Epithelial cell of prostate (primary cell): ENCODE measurements around the gene CSK.

Source experiments
- DNase-seq: peaks from one replicate; pipeline ENCODE4 v3.0.0-alpha.2; 2011; ENCODE audit warnings: low read depth, low spot score
- H3K27ac ChIP-seq: fragments of 450-650 bp; 2 replicates; pipeline ENCODE4 v1.5.1; 2017; ENCODE audit warnings: mild to moderate bottlenecking

The CSK gene

DNA sequence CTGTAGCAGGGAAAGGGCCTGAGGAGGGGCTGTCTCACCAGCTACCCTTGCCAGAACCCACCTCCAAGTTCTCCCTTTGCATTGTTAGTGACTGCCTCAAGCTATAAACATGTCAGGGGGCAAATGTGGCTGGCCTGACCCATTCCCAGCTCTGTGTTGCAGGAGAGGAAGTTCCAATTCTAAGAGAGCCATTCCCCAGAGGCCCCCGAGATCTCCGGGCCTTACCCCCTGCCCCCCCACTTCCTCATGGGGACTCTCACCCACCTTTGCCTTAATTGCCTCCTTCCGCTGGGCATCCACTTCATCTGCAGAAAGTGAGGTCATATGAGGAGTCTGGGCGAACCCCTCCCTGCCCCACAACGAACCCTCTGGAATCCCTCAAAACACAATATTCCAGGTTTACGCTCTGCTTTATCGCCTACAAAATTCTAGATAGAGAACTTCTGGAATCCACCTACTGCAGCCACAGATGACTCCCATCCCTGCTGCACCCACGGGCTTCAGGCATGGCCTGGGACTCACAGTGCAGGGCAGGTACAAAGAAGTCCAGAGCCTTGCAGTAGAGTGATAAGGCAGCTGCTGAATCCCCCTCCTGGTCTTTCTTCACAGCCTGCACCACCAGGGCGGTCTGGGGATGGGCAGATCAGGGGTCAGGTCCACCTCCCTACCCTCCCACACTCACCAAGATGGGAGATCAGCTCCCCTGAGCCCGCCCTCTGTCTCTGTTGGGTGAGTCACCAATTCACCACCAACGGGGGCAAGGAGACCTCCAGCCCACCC lies 57.1 kb downstream of the CSK start:
- DNase-seq: no peak
- H3K27ac ChIP-seq: no peak overlapping the region

DNA sequence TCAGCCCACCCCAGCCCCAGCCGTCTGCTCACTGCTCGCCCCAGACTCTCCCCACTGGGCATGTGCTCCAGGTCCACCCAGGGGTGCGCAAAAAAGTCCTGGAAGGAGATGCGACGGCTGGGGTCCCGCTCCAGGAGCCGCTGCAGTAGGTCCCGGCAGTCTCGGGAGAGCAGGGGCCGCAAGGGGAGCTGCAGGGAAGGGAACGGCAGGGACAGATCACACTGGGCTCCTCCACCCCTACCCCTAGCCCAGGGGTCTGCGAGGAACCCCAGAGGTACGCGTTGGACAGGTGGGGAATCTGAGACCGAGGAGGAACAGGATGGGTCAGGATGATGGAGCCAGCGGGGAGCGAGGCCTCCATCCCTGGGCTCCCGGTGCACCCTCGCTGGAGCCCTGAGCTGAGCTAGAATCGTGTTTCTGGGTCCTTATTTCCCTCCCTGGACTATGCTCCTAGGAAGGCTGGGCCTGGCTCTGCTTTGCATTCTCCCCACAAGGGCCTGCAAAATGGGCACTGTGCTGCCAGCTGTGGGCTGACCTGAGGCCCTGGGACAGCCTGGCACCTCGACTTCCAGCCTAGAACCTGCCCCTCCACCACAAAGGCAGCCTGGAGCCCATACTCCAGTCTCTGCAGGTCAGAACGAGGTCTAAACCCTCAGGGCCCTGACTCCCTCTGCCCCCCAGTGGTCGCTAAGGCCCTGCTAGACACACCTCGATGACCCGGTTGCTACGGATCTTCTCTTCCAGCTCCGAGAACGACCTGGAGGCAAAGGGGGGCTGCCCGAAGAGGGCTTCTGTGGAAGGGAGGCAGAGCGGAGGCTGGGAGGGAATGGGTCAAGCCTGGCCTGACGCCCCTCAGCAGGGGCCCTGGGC lies 57.9 kb downstream of the CSK start:
- no peak for DNase-seq

DNA sequence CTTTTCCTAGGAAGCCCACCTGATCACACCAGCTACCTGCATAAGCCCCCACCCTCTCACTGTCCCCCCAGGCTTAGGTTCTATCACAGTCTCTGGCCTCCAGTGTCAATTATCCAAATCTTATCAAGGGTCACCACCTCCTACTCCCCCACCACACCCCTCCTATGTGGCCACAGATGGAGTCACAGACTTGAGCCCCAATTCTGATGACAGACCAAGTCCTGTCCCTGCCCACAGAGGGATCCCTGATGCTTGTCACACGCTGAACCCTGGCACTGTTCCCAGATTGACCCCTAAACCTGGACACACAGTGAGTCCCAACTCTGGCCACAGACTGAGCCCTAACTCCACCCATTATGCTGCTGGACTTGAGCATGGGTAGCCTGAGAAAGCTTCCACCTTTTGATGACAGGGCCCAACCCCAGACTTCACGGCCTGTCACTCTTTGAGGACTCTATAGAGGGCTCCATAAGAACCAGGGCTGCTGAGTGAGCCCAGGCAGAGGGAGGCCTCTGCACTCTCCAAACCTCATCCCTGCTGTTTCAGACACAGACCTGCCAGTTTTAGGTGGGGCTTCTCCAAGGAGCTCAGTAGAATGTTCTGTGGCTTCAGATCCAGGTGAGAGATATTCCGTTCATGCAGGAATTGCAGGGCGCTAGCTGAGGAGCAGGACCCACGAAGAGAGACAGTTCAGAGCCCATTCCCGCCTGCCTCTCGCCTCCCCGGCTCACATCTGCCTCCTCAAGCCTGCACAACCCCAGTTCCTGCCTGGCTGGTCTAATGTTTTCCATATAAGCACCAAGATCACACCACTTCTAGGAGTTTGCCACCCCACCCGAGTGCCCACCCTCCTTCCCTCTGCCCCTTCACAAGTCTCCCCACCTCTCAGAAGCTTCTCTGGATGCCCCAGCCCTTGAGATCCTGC lies 59.2 kb downstream of the CSK start:
- DNase-seq: no peak
- H3K27ac ChIP-seq: no peak overlapping the region

More for the DNA sequence above, 57.9 kb downstream of the CSK start:
- no peak overlapping the region for H3K27ac ChIP-seq

DNA sequence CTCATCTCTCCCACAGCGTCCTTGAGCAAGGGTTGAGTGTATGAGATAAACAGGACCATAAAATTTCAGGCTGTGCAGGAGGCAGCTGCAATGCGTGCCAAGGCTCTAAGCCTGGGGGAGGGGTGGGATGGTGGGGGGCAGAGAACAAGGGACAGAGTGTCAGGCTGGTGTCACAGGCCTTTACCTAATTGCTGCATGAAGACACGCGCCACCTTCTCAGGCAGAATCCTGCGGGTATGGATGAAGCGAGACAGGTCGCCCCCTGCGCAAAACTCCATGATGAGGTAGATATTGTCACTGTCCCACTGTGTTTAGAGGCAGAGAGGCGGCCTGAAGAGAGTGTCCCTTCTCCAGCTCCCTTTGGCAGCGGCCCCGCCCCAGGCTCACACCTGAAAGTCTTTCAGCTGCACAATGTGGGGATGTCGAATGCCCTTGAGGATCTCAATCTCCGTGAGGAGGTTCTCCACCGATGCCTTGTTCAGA lies 60.1 kb downstream of the CSK start:
- no peak overlapping the region for H3K27ac ChIP-seq

DNA sequence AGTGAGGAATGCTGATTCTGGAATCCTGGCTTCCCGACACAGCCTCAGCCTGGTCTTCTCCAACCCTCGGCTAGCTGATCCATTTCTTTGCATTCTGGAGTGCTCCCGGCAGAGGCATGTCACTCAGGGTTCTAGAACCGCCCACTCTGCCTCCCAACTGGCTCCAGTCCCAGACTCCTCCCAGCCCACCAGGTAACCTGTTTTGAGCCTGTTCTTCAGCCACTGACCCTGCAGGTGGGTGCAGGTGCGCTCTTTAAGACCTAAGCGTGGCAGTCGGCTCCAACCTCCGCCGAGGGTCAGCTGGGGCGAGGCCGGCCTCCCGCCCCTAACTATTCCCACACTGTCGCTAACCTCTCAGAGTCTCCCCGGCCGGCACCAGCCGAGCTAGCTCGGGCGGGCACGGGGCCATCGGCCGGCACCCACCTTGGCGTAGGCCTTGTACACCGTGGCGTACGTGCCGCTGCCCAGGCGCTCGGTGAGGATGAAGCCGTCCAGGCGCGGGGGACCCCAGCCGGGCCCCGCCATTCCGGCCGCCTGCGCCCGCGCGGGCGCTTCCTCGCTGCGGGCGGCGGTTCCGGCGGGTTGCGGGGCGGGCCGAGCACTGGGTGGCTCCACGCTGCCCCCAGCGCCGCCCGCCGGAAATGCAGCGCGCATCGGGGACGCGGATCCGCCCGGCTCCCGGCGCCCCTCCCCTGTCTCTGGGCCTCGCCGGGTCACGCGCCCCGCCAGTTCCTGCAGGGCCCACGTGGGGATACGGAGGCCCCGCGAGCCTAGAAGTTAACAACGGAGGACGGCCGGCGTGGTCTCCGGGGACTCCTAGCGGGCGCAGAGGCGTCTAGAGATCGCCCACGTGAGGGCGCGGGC lies 60.9 kb downstream of the CSK start, which contains the start of gene ULK3:
ULK3 (minus strand) TSS at position 576 of the 864 bp plus-strand sequence; CDS start at position 525, 51 bp downstream.
- H3K27ac ChIP-seq: peak within 1 kb of the TSS; percentile 63
- DNase-seq: peak; percentile 46

More for the DNA sequence above, 60.1 kb downstream of the CSK start:
- no peak for DNase-seq

DNA sequence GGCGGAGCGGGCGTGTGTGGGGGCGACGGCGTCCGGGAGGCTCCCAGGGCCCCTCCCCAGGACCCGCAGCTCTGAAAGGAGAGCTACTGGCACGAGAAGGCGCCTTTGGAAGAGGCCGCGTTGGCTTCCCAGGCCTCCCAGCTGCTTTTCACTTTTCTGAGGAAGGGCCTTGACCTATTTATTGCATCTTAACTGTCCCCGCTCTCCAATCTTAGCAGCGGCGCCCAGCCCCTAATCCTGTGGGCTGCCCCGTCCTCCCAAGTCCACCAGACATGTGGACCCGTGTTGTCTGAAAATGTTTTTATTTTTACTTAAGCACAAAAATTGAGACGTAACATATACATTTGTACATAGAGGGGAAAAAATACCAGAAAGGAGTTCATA lies 61.6 kb downstream of the CSK start:
- no peak for DNase-seq
- H3K27ac ChIP-seq: peak overlapping the region; percentile 63

DNA sequence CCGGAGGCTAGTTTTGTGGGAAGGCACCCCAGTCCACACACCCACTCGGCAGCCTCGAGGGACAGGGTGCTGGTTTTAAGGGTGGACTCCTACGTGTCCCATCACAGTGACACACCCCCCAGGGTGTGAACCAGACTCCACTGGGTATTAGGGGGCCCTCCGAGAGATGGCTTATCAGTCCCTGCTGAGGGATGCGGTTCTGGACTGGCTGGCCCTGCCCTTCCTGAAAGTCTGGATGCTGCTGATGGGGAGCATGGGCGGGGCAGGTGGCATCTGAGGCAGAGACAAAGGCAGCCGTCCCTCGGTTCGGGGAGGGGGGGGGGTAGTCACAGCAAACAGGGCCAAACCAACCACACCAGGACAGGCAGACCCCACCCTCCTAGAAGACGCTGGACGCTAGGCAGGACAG lies 62.0 kb downstream of the CSK start:
- H3K27ac ChIP-seq: no peak overlapping the region

DNA sequence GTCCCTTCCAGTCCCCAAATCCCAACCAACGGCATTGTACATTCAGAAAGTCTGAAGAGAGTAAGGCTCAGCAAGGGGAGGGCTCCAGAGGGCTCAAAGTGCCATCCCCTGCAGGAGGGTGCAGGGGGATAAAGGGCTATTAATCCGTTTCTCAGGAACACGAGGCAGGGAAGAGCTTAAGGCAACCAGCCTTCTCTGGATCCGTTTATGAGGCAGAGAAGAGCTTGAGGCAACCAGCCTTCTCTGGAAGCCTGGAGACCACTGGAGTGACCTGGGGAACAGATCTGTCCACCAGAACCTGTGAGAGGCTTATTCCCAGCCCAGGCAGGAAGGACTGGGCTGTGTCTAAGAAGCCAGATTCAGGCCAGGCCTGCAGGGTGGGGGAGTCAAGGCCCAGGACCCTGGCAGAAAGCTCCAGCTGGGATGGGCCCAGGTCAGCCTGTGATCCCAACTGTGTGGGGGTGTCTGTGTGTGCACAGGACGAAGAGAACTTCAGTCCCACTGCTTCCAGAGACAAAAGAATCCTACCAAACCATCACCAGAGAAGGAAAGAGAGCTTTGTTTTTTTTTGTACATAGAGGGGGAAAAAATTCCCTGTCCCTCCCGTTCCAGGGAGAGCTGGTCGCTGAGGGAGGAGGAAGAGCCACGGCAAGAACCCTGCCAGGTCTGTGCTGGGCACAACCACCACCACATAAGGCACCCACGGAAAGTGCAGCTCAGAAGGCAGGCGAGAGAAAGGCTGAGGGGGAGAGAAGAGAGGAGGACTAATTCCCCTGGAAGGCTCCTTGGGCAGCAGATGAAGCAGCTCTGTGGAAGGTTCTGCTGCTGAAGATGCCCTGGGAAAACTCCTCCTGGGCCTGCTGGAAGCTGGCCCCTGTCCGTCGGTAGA lies 62.7 kb downstream of the CSK start:
- H3K27ac ChIP-seq: no peak overlapping the region
- DNase-seq: no peak

More for the DNA sequence above, 62.0 kb downstream of the CSK start:
- DNase-seq: no peak

DNA sequence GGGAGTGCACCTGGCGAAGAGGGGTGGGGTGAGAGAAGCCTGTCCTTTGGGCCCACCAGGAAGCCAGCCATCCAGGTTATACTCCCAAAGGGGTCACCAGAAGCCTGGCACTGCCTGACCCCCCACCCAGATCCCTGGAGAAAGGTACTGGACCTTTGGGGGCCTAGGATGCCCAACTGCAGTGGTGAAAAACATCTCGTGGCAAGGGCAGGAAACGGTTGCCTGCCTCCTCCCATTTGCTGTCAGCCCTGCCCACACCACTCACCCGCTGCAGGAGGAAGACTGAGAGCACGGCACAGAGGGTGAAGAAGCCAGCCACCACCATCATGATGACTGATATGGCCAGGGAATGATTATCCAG lies 63.3 kb downstream of the CSK start:
- DNase-seq: no peak
- H3K27ac ChIP-seq: no peak overlapping the region

DNA sequence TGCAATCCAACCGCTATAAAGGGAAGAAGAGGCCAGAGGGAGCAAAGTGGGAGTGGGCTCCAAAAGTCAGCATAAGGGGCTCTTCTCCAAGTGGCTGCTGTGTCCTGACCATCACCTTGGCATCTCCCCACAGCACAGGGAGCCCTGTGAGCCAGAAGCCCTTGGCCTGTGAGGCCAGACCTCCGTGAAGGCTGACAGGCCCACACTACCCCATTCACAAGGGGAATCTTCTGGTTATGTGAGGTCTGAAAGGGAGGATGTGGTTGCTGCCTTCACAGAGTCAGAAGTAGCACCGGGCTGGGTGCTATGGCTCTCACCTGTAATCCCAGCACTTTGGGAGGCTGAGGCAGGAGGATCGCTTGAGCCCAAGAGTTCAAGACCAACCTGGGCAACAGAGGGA lies 63.7 kb downstream of the CSK start:
- H3K27ac ChIP-seq: no peak overlapping the region
- DNase-seq: no peak

DNA sequence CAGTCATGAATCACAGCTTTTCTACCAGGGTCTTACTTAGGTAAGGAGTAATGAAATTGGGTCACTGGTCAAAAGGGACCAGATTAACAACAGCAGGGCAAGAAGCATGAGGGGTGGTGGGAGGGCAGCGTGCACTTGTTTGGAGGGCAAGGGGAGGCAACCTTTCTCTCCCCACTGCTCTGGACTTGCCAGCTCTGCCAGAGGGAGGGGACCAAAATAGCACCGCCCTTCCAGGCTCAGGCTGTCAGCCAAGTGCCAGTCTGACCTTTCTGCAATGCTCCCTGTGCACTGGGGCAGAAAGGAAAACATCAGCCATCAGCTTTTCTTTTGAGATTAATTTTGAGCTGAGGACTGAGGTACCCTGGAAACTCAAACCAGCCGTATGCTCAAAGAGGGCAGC lies 65.6 kb downstream of the CSK start:
- no peak for DNase-seq
- no peak overlapping the region for H3K27ac ChIP-seq

DNA sequence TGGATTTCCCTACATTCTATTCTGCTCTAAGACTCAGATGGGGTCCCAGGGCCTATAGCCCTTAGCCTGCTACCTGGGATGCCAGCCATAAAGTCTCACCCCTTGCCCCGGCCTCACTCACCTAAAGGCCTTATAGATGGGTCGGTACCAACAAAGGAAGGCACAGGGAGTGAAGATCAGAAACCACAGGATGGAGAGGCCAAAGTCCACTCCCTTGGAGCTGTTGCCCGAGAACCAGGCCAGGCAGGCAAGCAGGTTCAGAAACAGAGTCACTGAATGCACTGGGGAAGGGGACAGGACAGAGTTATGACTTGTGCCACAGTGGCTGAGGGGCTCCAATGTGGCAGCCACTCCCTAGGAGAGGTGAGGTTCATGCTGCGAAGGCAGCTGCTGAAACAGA lies 68.5 kb downstream of the CSK start:
- H3K27ac ChIP-seq: no peak overlapping the region
- DNase-seq: no peak

DNA sequence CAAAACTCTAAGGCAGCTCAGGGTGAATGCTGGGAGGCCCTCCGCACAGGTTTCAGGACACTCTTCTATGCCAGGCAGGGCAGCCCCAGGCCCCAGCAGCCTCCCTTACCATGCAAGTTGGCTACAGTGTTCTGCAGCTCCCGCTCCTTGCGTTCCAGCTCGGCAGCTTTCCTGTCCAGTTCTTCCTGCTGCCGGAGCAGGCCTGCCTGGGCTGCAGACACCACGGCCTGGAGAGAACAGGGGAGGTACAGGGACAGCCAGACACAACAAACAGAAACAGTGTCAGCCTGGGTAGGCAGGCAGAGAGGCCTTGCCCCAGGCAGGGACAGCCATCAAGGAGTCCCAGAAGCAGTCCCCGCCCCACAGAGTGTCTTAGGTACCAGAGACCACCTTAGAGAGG lies 70.1 kb downstream of the CSK start:
- H3K27ac ChIP-seq: no peak overlapping the region

More for the DNA sequence above, 70.1 kb downstream of the CSK start:
- no peak for DNase-seq
